ENCODE results near the gene CCL22.
"Not testable (repeated sequence)": the region's sequence is repeated elsewhere in the genome, so short reads cannot be mapped to it uniquely, and the experiment has no call there.

Gene CCL22

DNA sequence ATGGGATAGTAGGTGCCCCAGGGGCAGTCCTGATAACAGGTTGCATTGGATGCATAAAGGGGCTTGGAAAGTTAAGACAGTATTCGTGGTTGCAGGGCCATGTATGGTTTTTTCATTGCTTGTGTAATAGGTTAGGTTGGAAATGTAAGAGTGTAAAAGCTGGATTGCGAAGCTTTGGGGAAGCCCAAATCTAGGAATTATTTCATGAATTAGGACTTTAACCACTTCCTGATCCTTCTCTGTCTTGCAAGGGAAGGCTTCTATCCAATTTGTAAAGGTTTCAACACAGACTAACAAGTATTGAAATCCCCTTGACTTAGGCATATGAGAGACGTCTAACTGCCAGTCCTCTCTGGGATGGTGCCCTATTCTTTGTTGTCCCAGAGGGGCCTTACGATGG lies 38.2 kb downstream of the CCL22 start:
- no peak for FAIRE-seq

DNA sequence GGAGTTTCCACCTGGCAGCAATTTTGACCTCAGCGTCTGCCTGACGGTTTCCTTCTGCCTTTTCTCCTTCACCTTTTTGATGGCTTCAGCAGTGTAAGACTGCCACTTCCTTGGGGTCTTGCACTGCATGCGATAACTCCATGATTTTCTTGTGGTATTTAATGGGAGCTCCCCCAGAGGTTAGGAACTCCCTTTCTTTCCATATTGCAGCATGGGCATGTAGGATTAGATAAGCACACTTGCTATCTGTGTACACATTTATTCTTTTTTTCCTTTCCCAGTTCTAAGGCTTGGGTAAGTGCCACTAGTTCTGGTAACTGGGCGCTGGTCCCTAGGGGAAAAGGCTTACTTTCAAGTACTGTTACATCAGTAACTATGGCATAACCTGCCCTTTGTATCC lies 38.9 kb downstream of the CCL22 start:
- FAIRE-seq: not testable (repeated sequence)

DNA sequence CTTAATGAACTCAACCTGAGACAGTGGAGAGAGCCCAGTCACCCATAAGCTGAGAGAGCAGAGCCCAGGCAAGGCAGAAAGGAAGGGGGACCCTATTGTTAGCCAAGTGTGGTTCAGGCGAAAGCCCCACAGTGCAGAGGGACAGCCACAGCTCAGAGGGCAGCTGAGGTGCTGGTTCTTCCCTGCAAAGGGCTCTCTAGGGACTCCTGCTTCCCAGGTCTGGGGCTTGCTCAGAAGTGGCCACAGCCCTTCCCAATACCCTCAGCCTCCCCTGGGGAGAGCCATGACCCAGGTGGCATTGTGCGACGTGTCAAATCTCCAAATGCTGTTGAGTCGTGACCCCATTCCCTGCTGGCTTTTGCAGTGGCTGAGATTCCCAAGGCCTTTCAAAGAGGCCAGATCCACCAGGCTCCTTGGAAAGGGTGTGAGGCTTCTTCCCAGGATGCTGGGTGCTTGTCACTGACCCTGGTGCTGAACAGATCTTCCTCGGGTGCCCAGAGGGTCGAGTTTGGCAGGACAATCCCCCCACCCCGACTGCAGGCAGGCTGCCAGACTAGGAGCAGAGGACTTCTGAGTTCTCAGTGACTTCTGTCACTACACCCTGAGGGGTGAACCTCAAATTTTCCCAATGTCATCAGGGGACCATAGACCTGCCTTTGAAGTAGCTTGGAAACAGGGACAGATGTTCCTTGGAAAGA lies 43.5 kb downstream of the CCL22 start:
- no peak for FAIRE-seq

DNA sequence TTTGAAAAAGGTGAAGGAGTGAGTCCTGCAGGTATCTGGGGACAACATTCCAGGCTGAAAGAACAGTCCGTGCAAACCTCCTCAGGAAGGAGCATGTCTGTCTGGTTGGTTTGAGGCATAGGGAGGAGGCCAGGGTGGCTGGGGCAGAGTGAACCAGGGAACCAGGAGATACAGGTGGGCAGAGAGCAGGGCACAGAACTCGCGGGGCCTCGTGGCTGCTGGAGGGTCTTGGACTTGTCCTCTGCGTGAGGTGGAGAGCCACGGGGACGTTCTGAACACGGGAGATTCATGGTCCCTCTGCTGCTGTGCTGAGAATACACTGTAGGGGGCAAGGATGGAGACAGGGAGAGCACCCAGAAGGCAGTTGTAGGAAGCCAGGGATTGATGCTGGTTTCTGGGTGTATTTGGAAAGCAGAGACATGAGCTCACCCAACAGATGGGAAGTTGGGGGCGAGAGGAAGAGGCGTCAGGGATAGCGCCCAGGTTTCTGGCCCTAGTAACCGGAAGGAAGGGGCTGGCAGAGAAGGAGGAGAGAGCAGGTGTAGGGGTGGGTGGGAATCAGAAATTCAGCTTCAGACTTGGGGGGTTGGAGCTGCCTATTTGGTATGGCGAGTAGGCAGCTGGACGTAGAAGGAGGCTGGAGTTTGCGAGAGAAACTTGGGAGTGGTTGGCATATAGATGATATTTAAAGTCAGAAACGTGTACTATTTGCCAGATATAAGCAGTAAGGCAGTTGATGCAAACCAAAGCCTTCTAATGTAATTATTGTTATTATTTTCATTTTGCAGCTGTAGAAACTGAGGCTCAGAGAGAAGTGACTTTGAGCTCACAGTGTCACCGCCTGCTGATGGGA lies 45.6 kb downstream of the CCL22 start, which contains the start of gene CCL17:
Gene CCL17, plus strand, starts transcription at position 803 of the 853 bp plus-strand sequence. CDS start 9,166 bp downstream, outside the sequence.
- FAIRE-seq: no peak

DNA sequence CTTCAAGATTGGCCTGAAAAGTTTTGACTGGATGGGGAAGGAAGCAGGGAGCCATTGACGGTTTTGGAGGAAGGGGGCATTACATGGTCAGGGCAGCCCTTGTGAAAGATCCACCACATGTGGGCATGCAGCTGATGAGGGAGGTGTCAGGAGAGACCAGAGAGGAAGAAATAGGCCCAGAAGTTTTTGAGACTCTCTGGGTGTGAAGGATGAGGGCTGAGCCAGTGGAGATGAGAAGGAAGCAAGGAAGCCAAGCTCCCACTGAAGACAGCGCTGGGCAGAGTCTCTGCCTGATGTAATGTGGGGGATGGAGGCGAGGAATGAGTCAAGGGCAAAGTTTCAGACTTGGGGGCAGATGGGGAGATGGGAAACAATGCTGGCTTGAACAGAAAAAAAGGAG lies 46.5 kb downstream of the CCL22 start:
- FAIRE-seq: no peak

DNA sequence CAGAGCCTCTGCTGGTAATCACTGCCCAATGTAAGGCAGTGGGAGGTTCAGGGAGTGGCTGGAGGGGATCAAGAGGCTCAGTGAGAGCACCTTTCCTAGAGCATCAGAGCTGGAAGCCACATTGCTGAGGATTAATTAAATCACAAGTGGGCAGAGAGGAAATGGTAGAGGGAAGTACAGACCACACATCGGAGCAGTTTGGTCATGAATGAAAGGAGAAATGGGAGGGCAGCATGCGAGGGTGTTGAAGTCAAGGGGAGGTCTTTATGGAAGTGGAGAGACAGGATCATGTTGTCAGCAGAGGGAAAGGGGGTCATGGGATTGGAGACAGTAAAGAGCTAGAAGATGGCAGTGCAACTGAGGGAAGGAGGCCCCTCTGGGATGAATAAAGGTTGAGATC lies 48.3 kb downstream of the CCL22 start:
- no peak for FAIRE-seq

DNA sequence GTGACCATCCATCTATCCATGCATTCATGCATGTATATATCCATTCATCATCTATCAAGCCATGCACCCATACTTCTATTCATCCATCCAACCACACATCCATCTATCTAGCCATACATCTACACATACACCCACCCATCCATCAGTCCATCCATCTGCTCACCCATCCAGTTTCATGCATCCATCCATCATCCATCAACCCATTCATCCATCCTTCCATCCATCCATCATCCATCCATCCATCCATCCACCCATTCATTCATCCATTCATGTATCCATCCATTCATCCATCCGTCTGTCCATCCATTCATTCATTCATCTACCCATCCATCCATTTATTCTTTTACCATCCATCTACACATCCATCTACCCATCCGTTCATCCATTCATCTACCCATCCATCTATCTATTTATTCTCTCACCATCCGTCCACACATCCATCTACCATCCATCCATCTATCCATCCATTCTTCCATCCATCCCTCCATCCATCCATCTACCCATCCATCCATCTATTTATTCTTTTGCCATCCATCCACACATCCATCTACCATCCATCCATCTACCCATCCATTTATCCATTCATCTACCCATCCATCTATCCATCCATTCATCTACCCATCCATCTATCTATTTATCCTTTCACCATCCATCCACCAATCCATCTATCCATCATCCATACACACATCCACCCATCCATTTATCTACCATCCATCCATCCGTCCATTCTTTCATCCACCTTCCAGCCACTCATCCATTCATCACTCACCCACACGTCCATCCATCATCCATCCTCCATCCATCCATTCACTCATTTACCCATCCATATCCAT lies 49.2 kb downstream of the CCL22 start:
- no peak for FAIRE-seq

DNA sequence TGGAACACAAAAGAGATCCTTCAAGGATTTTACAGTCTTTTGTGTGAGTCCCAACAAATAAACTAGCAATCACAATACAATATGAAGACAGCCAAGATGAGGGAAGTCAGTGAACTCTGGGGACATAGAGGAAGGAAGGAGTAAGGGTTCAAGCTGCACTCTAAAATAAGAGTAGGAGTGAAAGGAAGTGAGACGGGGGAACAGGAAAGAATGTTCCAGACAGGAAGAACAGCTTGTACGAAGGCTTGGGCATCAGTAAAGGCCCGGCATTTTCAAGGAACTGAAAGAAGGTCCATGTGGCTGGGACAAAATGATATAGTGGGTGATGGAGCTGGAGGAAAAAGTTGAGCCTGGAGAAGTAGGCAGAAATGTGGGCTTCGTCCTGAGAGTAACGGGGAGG lies 50.5 kb downstream of the CCL22 start:
- FAIRE-seq: no peak

DNA sequence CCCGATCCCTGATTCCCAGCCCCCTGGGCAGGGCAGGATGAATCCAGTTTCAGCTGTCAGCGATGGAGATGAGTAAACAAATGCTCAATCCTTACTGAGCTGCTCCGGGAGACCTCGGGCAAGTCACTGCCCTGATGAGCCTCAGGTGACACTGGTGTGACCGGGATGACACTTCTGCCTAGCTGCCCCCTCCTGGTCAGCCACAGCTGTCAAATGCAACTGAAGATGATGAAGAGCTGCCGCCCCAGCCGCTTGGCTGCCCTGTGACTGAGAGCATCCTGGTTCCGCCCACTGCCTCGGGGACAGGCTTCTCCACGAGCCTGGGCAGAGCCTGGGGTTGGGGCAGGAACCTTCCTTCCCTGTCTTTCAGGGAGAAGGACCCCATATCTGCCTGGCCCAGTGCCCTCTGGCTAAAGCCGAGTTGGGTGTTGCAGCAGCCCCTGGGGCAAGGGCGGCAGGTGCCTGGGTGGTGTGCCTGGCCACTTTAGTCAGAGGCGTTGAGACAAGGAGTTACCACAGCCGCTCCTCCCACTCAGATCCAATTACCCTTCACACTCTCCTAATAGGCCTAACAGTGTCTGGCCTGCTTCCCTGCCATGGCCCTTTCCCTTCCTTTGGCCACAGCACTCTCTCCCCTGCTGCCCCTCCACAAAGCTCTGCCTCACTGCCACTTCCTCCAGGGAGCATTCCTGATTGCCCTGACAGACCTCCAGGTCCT lies 51.4 kb downstream of the CCL22 start:
- no peak for FAIRE-seq

DNA sequence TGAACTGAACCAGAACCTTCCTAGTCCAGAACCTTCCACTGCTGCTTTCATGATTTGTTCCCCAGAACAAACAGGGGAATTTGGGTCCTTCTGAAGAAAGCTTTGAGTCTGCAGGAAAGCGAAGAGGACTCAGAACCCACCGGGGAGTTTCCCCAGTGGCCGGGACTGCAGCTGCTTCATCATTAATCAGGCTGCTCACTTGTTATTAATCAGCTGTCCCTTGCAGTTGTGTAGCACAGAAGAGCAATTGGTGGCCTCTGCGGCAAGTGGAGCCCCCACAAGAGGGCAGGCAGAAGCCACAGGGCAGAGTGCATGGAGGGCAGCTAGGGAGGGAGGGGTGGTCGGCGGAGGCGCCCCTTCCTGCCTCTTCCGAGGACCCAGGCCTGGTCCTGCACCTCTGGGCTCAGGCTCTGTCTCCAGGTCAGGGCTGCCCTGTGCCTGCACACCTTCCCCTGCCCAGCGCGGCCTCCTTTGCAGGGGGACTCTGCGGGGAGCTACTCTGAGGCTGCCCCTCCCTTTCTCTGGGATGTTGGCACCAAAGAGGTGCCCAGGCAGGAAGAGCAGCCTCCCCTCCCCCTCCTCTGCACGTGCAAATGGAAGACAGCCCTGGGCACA lies 52.9 kb downstream of the CCL22 start:
- FAIRE-seq: no peak

DNA sequence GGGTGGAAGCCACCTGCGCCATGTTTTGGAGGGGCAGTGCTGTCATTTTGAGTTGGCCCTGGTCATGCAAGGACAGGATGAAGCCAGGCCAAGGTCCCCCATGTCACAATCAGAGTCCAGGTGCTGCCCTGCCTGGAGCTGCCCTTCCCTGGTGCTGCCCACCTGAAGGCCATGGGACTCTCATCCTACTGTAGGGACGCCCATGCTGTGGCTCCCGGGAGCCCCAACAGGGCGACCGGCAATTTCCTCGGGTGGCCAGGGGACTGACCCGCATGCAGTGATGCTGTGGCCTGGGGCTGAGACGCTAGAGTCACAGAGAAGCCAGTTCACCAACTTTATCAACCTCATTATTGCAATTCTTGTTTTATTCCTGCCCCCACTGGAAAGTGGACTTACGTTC lies 54.0 kb downstream of the CCL22 start:
- no peak for FAIRE-seq

DNA sequence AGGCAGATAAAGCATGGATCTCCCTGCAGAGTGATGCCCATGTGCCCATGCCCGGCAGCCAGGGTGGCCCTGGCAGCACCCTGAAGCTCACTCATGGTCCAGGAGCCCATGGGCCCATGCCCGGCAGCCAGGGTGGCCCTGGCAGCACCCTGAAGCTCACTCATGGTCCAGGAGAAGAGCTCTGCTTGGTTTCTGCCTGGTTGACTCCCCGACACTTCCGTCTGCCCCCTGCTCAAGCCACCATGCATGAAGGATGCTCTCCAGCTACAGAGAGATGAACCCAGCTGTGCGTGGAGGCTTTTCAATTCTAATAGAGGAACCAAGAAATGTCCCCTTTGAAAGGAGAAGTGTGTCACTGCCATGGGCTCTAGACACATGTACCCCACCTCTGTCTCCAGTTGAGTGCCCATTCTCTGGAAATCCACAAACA lies 54.7 kb downstream of the CCL22 start:
- FAIRE-seq: no peak

DNA sequence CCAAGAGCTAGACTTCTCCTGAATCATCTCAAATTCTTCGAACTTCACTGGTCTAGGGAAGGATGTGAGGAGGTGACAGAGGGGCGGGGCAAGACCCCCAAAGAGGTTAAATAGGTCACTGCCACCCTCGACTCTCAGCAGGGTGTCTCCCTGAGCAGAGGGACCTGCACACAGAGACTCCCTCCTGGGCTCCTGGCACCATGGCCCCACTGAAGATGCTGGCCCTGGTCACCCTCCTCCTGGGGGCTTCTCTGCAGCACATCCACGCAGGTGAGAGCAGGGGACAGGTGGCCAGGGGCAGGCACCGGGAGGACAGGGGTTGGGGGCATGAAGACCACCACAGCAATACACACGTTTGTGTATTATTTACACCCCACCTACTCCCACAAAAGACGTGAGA lies 55.1 kb downstream of the CCL22 start:
- FAIRE-seq: no peak

Data from colon (tissue), 2 donors.